Keratinocyte (primary cell): ENCODE data around the gene ZCRB1. TPM values are rescaled to one million over a fixed set of nuclear protein-coding genes. Genes with fewer than 3 reads are reported as not detected.

Experiments
- DNase-seq: peaks from one replicate; pipeline ENCODE4 v3.0.0-alpha.2; 2011; ENCODE audit warnings: low read depth, missing footprints, low spot score
- FAIRE-seq: peaks from 2 replicates; lab custom pipeline; 2011; peaks lifted over from hg19 to GRCh38; lab: Jason Lieb, UNC
- H2AFZ ChIP-seq: 2 replicates; pipeline ENCODE4 v1.6.0; 2012; ENCODE audit warnings: low read length, control low read depth, inconsistent platforms; ENCODE audit not compliant: control insufficient read depth
- H3K27ac ChIP-seq: 2 replicates; pipeline ENCODE4 v1.5.1; 2011; ENCODE audit warnings: low read length; ENCODE audit not compliant: control insufficient read depth, insufficient read depth
- H3K27me3 ChIP-seq: 3 replicates; pipeline ENCODE4 v1.6.0; 2011; ENCODE audit warnings: low read length; ENCODE audit not compliant: control insufficient read depth, insufficient read depth; ENCODE audit errors: extremely low read depth
- H3K36me3 ChIP-seq, 2 experiments: 2 replicates in 1 of 2; 3 replicates in 1 of 2; pipeline ENCODE4 v1.5.1; 2011; ENCODE audit warnings: low read length in 2 of 2, mild to moderate bottlenecking in 1 of 2; ENCODE audit not compliant: control insufficient read depth in 2 of 2, insufficient read depth in 2 of 2; ENCODE audit errors: extremely low read depth in 1 of 2
- H3K4me1 ChIP-seq: 3 replicates; pipeline ENCODE4 v1.5.1; 2011; ENCODE audit warnings: low read length; ENCODE audit not compliant: control insufficient read depth, insufficient read depth; ENCODE audit errors: extremely low read depth
- H3K4me2 ChIP-seq: 3 replicates; pipeline ENCODE4 v1.6.0; 2011; ENCODE audit warnings: low read depth, low read length; ENCODE audit not compliant: control insufficient read depth, insufficient read depth; ENCODE audit errors: extremely low read depth
- H3K4me3 ChIP-seq, 3 experiments: fragments of 200-600 bp in 1 of 3; sonication (generic) in 1 of 3; 2 replicates in 2 of 3; 3 replicates in 1 of 3; pipeline ENCODE4 v1.5.1; 2011 to 2016; ENCODE audit warnings: low read length in 3 of 3, mild to moderate bottlenecking in 3 of 3, control low read depth in 2 of 3, inconsistent platforms in 1 of 3, low read depth in 1 of 3, mixed read lengths in 1 of 3, mixed run types in 1 of 3, moderate library complexity in 1 of 3; ENCODE audit not compliant: control insufficient read depth in 2 of 3, insufficient read depth in 2 of 3; ENCODE audit errors: extremely low read depth in 1 of 3
- H3K79me2 ChIP-seq: 2 replicates; pipeline ENCODE4 v1.6.0; 2012; ENCODE audit warnings: low read length; ENCODE audit not compliant: control insufficient read depth, insufficient read depth
- H3K9ac ChIP-seq: 3 replicates; pipeline ENCODE4 v1.6.0; 2011; ENCODE audit warnings: low read length; ENCODE audit not compliant: control insufficient read depth, insufficient read depth; ENCODE audit errors: extremely low read depth
- H3K9me1 ChIP-seq: 3 replicates; pipeline ENCODE4 v1.6.0; 2011; ENCODE audit warnings: low read length; ENCODE audit not compliant: control insufficient read depth, insufficient read depth; ENCODE audit errors: extremely low read depth
- H3K9me3 ChIP-seq: 2 replicates; pipeline ENCODE4 v1.5.1; 2012; ENCODE audit warnings: low read depth, low read length; ENCODE audit not compliant: control insufficient read depth
- H4K20me1 ChIP-seq: 3 replicates; pipeline ENCODE4 v1.6.0; 2011; ENCODE audit warnings: low read length; ENCODE audit not compliant: control insufficient read depth, insufficient read depth; ENCODE audit errors: extremely low read depth
- EZH2 ChIP-seq: IDR thresholded peaks from one replicate; pipeline ENCODE4 v1.6.1; 2012; ENCODE audit warnings: inconsistent platforms, mild to moderate bottlenecking, low read length, moderate library complexity
- dilution Hi-C: fragments of 300-500 bp; cut with MboI; formaldehyde crosslinking; loops from one replicate; pipeline ENCODE4 v1.7.0; 2020; ENCODE audit warnings: low sequenced_read_pairs; ENCODE audit not compliant: extremely low pct_ligation_motif_present
- polyA plus RNA-seq, 5 experiments: library from polyadenylated mRNA; depleted of rRNA in 3 of 5; stranded (reverse) in 3 of 5; stranded (forward) in 1 of 5; unstranded in 1 of 5; fragments of >200 nt; gene quantifications; 1 replicate in 1 of 5; 2 replicates in 3 of 5; 3 replicates in 1 of 5; pipeline versions ENCODE4 v1.2.1 to v1.2.3, GENCODE V29; 2011 to 2012; ENCODE audit warnings: missing spikeins in 2 of 5, low read depth in 1 of 5, low replicate concordance in 1 of 5
- TF ChIP-seq, protein P1 (sequence below), 3 experiments: IDR thresholded peaks in 1 of 3; conservative IDR thresholded peaks in 1 of 3; optimal IDR thresholded peaks in 1 of 3; 2 replicates in 2 of 3; 3 replicates in 1 of 3; pipeline versions ENCODE3 to v1.5.1; 2011; ENCODE audit warnings: low read length in 3 of 3, mild to moderate bottlenecking in 3 of 3, moderate library complexity in 2 of 3, control low read depth in 1 of 3, inconsistent platforms in 1 of 3; ENCODE audit not compliant: insufficient read depth in 2 of 3; ENCODE audit errors: extremely low read depth in 1 of 3

ZCRB1 gene
- polyA plus RNA-seq, 1 donor (not counting 4 experiments of a cell fraction or from before 2014, with no cell fraction given) = 41.6 TPM

DNA sequence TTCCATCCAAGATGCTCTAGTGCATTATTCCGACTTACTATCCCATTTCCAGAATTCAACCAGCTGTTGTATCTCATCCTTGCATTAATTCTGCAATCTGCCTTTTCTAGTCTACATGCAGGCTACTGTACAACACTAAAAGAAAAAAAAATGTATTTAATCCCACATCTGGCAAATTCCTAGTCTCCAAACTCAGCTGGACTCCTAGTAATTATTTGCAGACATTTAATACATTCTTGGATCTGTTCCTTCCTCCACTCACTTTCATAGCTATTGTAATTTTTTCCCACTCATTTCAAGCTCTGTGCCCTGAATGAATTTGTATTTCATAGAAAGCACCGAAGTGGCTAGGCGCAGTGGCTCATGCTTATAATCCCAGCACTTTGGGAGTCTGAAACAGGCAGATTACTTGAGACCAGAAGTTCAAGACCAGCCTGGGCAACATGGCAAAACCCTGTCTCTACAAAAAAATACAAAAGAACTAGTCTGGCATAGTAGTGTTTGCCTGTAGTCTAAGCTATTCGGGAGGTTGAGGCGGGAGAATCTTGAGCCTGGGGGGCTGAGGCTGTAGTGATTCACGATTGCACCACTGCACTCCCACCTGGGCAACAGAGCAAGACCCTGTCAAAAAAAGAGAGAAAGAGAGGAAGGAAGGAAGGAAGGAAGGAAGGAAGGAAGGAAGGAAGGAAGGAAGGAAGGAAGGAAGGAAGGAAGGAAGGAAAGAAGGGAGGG, 48.3 kb downstream of the ZCRB1 start:
- Histone ChIP-seq H2AFZ (no peak overlapping the region), H3K27ac (no peak overlapping the region), H3K79me2 (no peaks in the 10 kb centered on the region), H3K9me1 (no peaks in the 10 kb centered on the region), H4K20me1 (no peaks in the 10 kb centered on the region), H3K9me3 (no peaks in the 10 kb centered on the region), H3K4me3 (no peak overlapping the region), H3K27me3 (no peaks in the 10 kb centered on the region), H3K4me1 (no peaks in the 10 kb centered on the region), H3K4me2 (no peak overlapping the region), H3K9ac (no peak overlapping the region), H3K36me3 (no peaks in the 10 kb centered on the region)
- FAIRE-seq (no peak), DNase-seq (no peak)
- dilution Hi-C loops = no loop called here
- TF ChIP-seq EZH2 = no peak
- TF ChIP-seq, protein P1, sequence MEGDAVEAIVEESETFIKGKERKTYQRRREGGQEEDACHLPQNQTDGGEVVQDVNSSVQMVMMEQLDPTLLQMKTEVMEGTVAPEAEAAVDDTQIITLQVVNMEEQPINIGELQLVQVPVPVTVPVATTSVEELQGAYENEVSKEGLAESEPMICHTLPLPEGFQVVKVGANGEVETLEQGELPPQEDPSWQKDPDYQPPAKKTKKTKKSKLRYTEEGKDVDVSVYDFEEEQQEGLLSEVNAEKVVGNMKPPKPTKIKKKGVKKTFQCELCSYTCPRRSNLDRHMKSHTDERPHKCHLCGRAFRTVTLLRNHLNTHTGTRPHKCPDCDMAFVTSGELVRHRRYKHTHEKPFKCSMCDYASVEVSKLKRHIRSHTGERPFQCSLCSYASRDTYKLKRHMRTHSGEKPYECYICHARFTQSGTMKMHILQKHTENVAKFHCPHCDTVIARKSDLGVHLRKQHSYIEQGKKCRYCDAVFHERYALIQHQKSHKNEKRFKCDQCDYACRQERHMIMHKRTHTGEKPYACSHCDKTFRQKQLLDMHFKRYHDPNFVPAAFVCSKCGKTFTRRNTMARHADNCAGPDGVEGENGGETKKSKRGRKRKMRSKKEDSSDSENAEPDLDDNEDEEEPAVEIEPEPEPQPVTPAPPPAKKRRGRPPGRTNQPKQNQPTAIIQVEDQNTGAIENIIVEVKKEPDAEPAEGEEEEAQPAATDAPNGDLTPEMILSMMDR (optimal IDR thresholded peaks at IDR 0.05 in 1 of 3, IDR thresholded peaks at IDR 0.05 in 1 of 3, conservative IDR thresholded peaks at IDR 0.05 in 1 of 3; ENCODE audit: extremely low read depth in 1 of 3, insufficient read depth in 2 of 3, low read length in 3 of 3) = no peak

DNA sequence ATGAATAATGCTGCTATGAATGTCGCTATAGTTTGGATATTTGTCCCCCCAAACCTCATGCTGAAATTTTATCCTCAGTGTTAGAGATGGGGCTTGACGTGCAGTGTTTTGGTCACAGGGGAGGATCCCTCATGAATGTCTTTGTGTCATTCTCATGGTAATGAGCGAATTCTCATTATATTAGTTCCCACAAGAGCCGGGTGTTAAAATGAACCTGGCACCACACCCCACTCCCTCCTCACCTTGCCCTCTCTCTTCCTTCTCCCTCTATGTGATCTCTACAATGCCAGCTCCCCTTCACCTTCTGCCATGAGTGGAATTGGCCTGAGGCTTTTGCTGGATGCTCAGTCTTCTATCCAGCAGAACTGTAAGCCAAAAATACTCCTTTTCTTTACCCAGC, 50.4 kb downstream of the ZCRB1 start:
- H3K79me2 ChIP-seq = no peaks in the 10 kb centered on the region
- H3K4me1 ChIP-seq = no peaks in the 10 kb centered on the region
- DNase-seq (no peak), FAIRE-seq (no peak)
- TF ChIP-seq, protein P1 (optimal IDR thresholded peaks at IDR 0.05 in 1 of 3, IDR thresholded peaks at IDR 0.05 in 1 of 3, conservative IDR thresholded peaks at IDR 0.05 in 1 of 3; ENCODE audit: extremely low read depth in 1 of 3, insufficient read depth in 2 of 3, low read length in 3 of 3) = no peak
- no peak for TF ChIP-seq EZH2
- H3K27ac ChIP-seq = no peak overlapping the region
- H3K4me3 ChIP-seq = no peak overlapping the region
- H3K9me1 ChIP-seq = no peaks in the 10 kb centered on the region
- no peaks in the 10 kb centered on the region for H3K9me3 ChIP-seq
- no peaks in the 10 kb centered on the region for H3K27me3 ChIP-seq
- no peak overlapping the region for H3K4me2 ChIP-seq
- dilution Hi-C loops = no loop called here
- H4K20me1 ChIP-seq = no peaks in the 10 kb centered on the region
- H3K36me3 ChIP-seq = no peaks in the 10 kb centered on the region
- no peak overlapping the region for H2AFZ ChIP-seq
- H3K9ac ChIP-seq = no peak overlapping the region
